Skeletal muscle tissue (tissue), 4 donors: ENCODE data around the gene AGPS. TPM values are rescaled to one million over a fixed set of nuclear protein-coding genes. Genes with fewer than 3 reads are reported as not detected.
A peak's percentile ranks its signal among the peaks of the same experiment; 100 is the strongest.
"Not testable (repeated sequence)": the region's sequence is repeated elsewhere in the genome, so short reads cannot be mapped to it uniquely, and the experiment has no call there.

ENCODE experiments used
- H3K27ac ChIP-seq: one replicate; pipeline ENCODE4 v1.7.0; 2013; ENCODE audit warnings: mild to moderate bottlenecking, low read depth, low read length, inconsistent platforms
- H3K27me3 ChIP-seq, 3 donors: one replicate each; pipeline ENCODE4 v1.7.0; 2013; ENCODE audit warnings: low read length in 3 of 3; ENCODE audit not compliant: control insufficient read depth in 3 of 3, insufficient read depth in 3 of 3
- H3K36me3 ChIP-seq, 3 donors: one replicate each; pipeline ENCODE4 v1.7.0; 2013; ENCODE audit warnings: low read length in 3 of 3; ENCODE audit not compliant: control insufficient read depth in 3 of 3, insufficient read depth in 3 of 3
- H3K4me1 ChIP-seq, 3 donors: one replicate each; pipeline ENCODE4 v1.7.0; 2013; ENCODE audit warnings: low read length in 3 of 3, mild to moderate bottlenecking in 3 of 3; ENCODE audit not compliant: control insufficient read depth in 3 of 3, insufficient read depth in 3 of 3
- H3K4me3 ChIP-seq, 3 donors: one replicate each; pipeline ENCODE4 v1.7.0; 2013; ENCODE audit warnings: low read length in 3 of 3
- H3K9ac ChIP-seq, 3 donors: one replicate each; pipeline ENCODE4 v1.7.0; 2013; ENCODE audit warnings: low read length in 3 of 3, mild to moderate bottlenecking in 3 of 3, moderate library complexity in 2 of 3, low read depth in 1 of 3
- H3K9me3 ChIP-seq, 3 donors: one replicate each; pipeline ENCODE4 v1.7.0; 2013; ENCODE audit warnings: low read length in 3 of 3; ENCODE audit not compliant: control insufficient read depth in 3 of 3
- total RNA-seq: library from RNA; depleted of rRNA; stranded (reverse); fragments of >200 nt; gene quantifications from one replicate; pipeline ENCODE4 v1.2.3, GENCODE V29; 2014
- donor health status: Osteomylitis.

Gene AGPS
- total RNA-seq, 1 donor from 2014 or later, result 29.7 TPM

- Histone ChIP-seq H3K27ac (peak overlapping the region; percentile 34), H3K9me3 (no peaks in the 10 kb centered on the region), H3K4me3 (no peak overlapping the region), H3K4me1 (peaks cover 0 to 8% (median 3%) of the 10 kb centered on the region in 3 donors), H3K36me3 (no peaks in the 10 kb centered on the region), H3K27me3 (no peaks in the 10 kb centered on the region), H3K9ac (no peak overlapping the region)
Measured at GRCh38 chr2:177352441-177353186, 40.0 kb upstream of the AGPS start.

GRCh38 chr2:177353187-177353478, 39.4 kb upstream of the AGPS start:
- Histone ChIP-seq H3K4me3 (peak overlapping the region in 1 of 3 donors; percentile 11), H3K4me1 (peaks cover 0 to 8% (median 3%) of the 10 kb centered on the region in 3 donors), H3K36me3 (no peaks in the 10 kb centered on the region), H3K9me3 (no peaks in the 10 kb centered on the region), H3K27me3 (no peaks in the 10 kb centered on the region), H3K27ac (peak overlapping the region; percentile 34), H3K9ac (no peak overlapping the region)

- not testable (repeated sequence) for H3K4me3 ChIP-seq, H3K9me3 ChIP-seq, H3K27me3 ChIP-seq, H3K36me3 ChIP-seq, H3K9ac ChIP-seq, H3K4me1 ChIP-seq, H3K27ac ChIP-seq
Measured at GRCh38 chr2:177354541-177354940, 38.0 kb upstream of the AGPS start.

GRCh38 chr2:177355874-177356273, 36.7 kb upstream of the AGPS start:
- Histone ChIP-seq H3K9me3 (no peaks in the 10 kb centered on the region), H3K4me3 (no peak overlapping the region), H3K4me1 (peaks cover 0 to 9% (median 2%) of the 10 kb centered on the region in 3 donors), H3K27ac (no peak overlapping the region), H3K27me3 (no peaks in the 10 kb centered on the region), H3K9ac (no peak overlapping the region), H3K36me3 (no peaks in the 10 kb centered on the region)

- Histone ChIP-seq H3K4me3 (no peak overlapping the region), H3K36me3 (no peaks in the 10 kb centered on the region), H3K27me3 (no peaks in the 10 kb centered on the region), H3K27ac (no peak overlapping the region), H3K9ac (no peak overlapping the region), H3K4me1 (peaks cover 0 to 5% (median 2%) of the 10 kb centered on the region in 3 donors), H3K9me3 (no peaks in the 10 kb centered on the region)
Measured at GRCh38 chr2:177359836-177360595, 32.6 kb upstream of the AGPS start.

- Histone ChIP-seq H3K4me3 (no peak overlapping the region), H3K9me3 (no peaks in the 10 kb centered on the region), H3K9ac (no peak overlapping the region), H3K36me3 (no peaks in the 10 kb centered on the region), H3K27ac (no peak overlapping the region), H3K4me1 (peaks cover 0 to 5% (median 2%) of the 10 kb centered on the region in 3 donors), H3K27me3 (no peaks in the 10 kb centered on the region)
Measured at GRCh38 chr2:177362499-177362898, 30.1 kb upstream of the AGPS start.

- Histone ChIP-seq H3K27ac (no peak overlapping the region), H3K4me1 (peaks cover 0 to 5% (median 2%) of the 10 kb centered on the region in 3 donors), H3K27me3 (no peaks in the 10 kb centered on the region), H3K9ac (no peak overlapping the region), H3K9me3 (no peaks in the 10 kb centered on the region), H3K4me3 (no peak overlapping the region), H3K36me3 (no peaks in the 10 kb centered on the region)
Measured at GRCh38 chr2:177363332-177363731, 29.2 kb upstream of the AGPS start.

GRCh38 chr2:177365764-177366163, 26.8 kb upstream of the AGPS start:
- not testable (repeated sequence) for H3K4me1 ChIP-seq, H3K27ac ChIP-seq, H3K27me3 ChIP-seq, H3K36me3 ChIP-seq, H3K9ac ChIP-seq, H3K4me3 ChIP-seq, H3K9me3 ChIP-seq

GRCh38 chr2:177368023-177368422, 24.6 kb upstream of the AGPS start:
- H3K9me3 ChIP-seq, H3K27me3 ChIP-seq, H3K9ac ChIP-seq, H3K4me1 ChIP-seq, H3K4me3 ChIP-seq, H3K36me3 ChIP-seq, H3K27ac ChIP-seq: not testable (repeated sequence)

- Histone ChIP-seq H3K9me3 (no peaks in the 10 kb centered on the region), H3K9ac (no peak overlapping the region), H3K36me3 (no peaks in the 10 kb centered on the region)
Measured at GRCh38 chr2:177379354-177379753, 13.2 kb upstream of the AGPS start.

More at GRCh38 chr2:177379354-177379753, 13.2 kb upstream of the AGPS start:
- no peaks in the 10 kb centered on the region for H3K4me1 ChIP-seq
- H3K27ac ChIP-seq, result no peak overlapping the region
- H3K4me3 ChIP-seq, result no peak overlapping the region
- H3K27me3 ChIP-seq, result no peaks in the 10 kb centered on the region
